ENCODE results near the gene CPLANE2. TPM values are rescaled to one million over a fixed set of nuclear protein-coding genes. Genes with fewer than 3 reads are reported as not detected.
A peak's percentile ranks its signal among the peaks of the same experiment; 100 is the strongest.

CPLANE2 gene
- total and polyA plus RNA-seq, 3 experiments from 2014 or later: 2.6 to 5.6 (median 5.2) TPM

DNA sequence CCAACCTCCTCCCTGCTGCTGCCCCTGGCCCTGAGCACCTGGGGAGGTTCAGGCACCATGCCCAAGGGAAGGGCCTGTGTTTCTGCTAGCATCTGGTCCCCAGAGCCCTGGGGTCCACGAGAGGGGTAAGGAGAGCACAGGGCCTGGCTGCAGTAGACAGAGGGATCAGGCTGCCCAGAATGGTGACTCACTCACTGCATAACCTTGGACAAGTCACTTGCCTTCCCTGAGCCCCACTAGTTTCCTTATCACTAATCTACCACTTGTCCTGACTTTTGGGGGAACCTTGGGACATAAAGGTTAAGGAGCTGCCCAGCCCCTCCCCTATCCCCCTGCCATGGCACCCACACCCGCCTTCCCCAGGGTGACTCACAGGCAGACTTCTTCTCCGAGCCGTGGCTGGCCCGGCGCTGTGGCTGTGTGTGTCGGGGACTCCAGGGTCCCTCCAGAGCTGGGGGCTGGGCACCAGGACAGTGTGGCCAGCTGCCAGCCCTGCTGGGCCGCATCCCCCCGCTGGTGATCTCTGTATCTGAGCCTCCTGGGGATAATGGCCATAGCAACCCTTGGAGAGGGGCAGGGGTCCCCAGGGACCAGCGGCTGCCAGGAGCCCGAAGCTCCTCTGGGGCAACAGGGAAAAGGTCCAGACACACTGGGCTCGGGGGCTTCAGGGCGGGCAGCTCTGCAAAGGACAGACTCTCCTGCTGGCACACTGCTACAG is 28.6 kb downstream of the CPLANE2 start:
- Mint-ChIP-seq H3K27me3 (peaks cover 0 to 2% of the 10 kb centered on the region in 2 donors), H3K36me3 (peaks cover 0 to 7% (median 6%) of the 10 kb centered on the region in 3 donors), H3K4me3 (peak overlapping the region in 3 of 7 donors; percentile 29 to 49 (median 39)), H3K9me3 (no peaks in the 10 kb centered on the region), H3K4me1 (peaks cover 8 to 16% (median 11%) of the 10 kb centered on the region in 3 donors), H3K27ac (peak overlapping the region in 2 of 8 donors; percentile 17 to 25)
- POLR2A ChIA-PET: interaction anchor here (0.6 to 2.7 kb wide), 3 partner anchors 8 to 56 kb away, joined by 3 to 26 read pairs (median 5); no protein-coding TSS in a partner anchor
- CTCF ChIA-PET: no interaction called here
- Histone ChIP-seq H3K4me1 (ENCODE audit: insufficient read depth, low read length) (peaks cover 16% of the 10 kb centered on the region), H3K27me3 (ENCODE audit: insufficient read depth, low read length, poor library complexity, severe bottlenecking) (no peaks in the 10 kb centered on the region), H3K36me3 (ENCODE audit: insufficient read depth, low read length) (peaks cover 4% of the 10 kb centered on the region), H3K9me3 (ENCODE audit: low read length) (no peaks in the 10 kb centered on the region), H3K27ac (ENCODE audit: low read depth, low read length) (peak overlapping the region; percentile 85), H3K4me3 (ENCODE audit: low read length) (no peak overlapping the region)
- DNase-seq: no peak

DNA sequence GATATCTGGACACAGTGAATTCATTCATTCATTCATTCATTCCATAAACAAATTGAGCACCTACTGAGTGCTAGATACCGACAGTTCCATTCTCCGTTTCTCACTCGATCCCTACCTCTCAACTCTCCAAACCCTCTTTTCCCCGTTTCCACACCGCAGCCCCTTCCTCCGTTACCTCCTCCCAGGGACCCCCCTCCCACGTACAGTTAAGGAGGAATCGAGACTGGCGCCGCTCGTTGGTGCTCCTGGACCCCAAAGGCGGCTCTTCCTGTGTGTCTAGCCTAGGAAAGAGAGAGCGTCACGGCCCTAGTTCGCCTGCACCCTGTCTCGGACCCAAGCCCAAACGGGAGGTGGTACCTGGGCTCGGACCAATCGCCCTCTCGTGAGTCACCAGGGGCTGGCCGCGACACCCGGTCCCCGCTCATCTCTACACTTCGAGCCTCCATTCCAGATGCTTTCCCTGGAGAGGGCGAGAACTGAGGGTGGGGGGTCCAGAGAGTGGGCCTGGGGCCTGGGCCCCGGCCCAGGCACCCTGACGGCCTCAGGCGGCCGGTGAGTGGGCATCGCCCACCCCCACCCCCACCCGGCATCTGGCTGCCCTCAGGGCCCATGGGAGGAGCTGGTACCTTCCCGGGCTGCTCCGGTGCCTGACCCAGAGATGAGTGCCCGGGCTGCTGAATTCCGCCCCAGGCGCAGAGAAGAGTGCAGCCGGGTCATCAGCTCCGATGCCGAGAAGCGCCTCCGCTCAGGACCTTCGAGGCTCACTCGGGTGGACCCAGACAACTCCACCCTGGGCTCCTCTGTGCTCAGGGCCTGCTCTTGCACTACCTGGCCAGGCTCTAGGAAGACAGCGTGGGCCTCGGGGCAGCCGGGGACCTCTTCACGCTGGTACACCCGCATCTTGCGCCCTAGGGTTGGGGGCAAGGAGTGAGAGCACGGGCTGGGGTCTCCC is 29.4 kb downstream of the CPLANE2 start:
- Mint-ChIP-seq H3K9me3 (no peaks in the 10 kb centered on the region), H3K4me3 (peak overlapping the region; percentile 89 to 96 (median 93)), H3K4me1 (peaks cover 15 to 17% (median 16%) of the 10 kb centered on the region in 3 donors), H3K27ac (peak overlapping the region; percentile 76 to 99 (median 94)), H3K36me3 (peaks cover 0 to 15% (median 12%) of the 10 kb centered on the region in 3 donors), H3K27me3 (peaks cover 0 to 2% of the 10 kb centered on the region in 2 donors)
- Histone ChIP-seq H3K4me3 (ENCODE audit: low read length) (peak overlapping the region; percentile 77), H3K4me1 (ENCODE audit: insufficient read depth, low read length) (peaks cover 16% of the 10 kb centered on the region), H3K36me3 (ENCODE audit: insufficient read depth, low read length) (peaks cover 4% of the 10 kb centered on the region), H3K9me3 (ENCODE audit: low read length) (no peaks in the 10 kb centered on the region), H3K27me3 (ENCODE audit: insufficient read depth, low read length, poor library complexity, severe bottlenecking) (no peaks in the 10 kb centered on the region), H3K27ac (ENCODE audit: low read depth, low read length) (peak overlapping the region; percentile 85)
- no peak for DNase-seq
- ChIA-PET POLR2A (interaction anchor here (0.6 to 2.7 kb wide), 3 partner anchors 9 to 84 kb away, joined by 3 to 26 read pairs (median 5); no protein-coding TSS in a partner anchor), CTCF (interaction anchor here (1.3 kb wide), 1 partner anchor 9 kb away, joined by 7 read pairs; no protein-coding TSS in a partner anchor)

DNA sequence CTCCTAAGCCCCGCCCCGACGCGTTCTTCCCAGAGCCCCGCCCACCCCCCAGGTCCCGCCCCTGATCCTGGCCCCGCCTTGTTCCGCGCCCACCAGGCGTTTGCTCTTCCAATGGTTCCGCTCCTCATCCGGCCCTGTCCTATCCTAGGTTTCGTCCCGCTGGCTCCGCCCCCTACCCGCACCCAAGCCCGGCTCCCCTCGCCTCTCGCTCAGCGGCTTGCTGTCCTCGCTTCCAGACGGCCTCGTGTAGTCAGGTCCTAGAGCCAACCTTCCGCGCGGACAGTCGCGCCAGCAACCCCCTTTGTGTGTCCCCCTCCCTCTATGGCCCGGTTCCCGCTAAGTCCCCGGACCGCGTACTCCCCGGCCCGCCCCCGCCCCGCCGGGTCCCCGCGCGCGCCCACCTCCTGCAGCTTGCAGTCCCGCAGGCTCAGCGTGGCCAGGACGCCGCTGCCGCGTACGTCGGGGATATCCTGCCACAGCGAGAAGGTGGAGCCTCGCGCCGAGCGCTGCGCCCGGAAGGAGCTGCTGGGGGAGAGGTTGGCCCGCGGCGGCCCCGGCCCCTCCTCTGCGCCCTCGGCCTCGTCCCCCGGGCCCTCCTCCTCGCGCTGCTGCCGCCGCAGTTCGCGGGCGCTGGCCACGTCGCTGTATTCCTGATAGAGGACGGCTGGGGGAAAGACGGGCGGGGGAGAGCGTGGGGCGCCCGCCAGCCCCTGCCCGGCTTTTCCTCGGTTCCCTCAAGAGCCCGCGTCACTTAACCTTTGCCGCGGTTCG is 30.3 kb downstream of the CPLANE2 start:
- H3K27ac ChIP-seq (ENCODE audit: low read depth, low read length): peak overlapping the region; percentile 85
- peaks cover 16% of the 10 kb centered on the region for H3K4me1 ChIP-seq (ENCODE audit: insufficient read depth, low read length)
- peak overlapping the region; percentile 77 for H3K4me3 ChIP-seq (ENCODE audit: low read length)
- H3K36me3 ChIP-seq (ENCODE audit: insufficient read depth, low read length): peaks cover 4% of the 10 kb centered on the region
- H3K27me3 Mint-ChIP-seq: peaks cover 0 to 2% of the 10 kb centered on the region in 2 donors
- ChIA-PET POLR2A (interaction anchor here (0.6 to 2.7 kb wide), 3 partner anchors 10 to 373 kb away, joined by 3 to 26 read pairs (median 3); no protein-coding TSS in a partner anchor), CTCF (interaction anchor here (1.3 to 3.0 kb wide), 2 partner anchors 10 to 128 kb away, joined by 7 to 15 read pairs; no protein-coding TSS in a partner anchor)
- DNase-seq: peak; percentile 89 to 95 (median 93)
- H3K36me3 Mint-ChIP-seq: peaks cover 0 to 15% (median 12%) of the 10 kb centered on the region in 3 donors
- H3K9me3 Mint-ChIP-seq: no peaks in the 10 kb centered on the region
- peaks cover 15 to 17% (median 16%) of the 10 kb centered on the region in 3 donors for H3K4me1 Mint-ChIP-seq
- H3K27ac Mint-ChIP-seq: peak overlapping the region; percentile 93 to 99 (median 96)
- H3K4me3 Mint-ChIP-seq: peak overlapping the region; percentile 89 to 96 (median 93)
- H3K27me3 ChIP-seq (ENCODE audit: insufficient read depth, low read length, poor library complexity, severe bottlenecking): no peaks in the 10 kb centered on the region
- no peaks in the 10 kb centered on the region for H3K9me3 ChIP-seq (ENCODE audit: low read length)

DNA sequence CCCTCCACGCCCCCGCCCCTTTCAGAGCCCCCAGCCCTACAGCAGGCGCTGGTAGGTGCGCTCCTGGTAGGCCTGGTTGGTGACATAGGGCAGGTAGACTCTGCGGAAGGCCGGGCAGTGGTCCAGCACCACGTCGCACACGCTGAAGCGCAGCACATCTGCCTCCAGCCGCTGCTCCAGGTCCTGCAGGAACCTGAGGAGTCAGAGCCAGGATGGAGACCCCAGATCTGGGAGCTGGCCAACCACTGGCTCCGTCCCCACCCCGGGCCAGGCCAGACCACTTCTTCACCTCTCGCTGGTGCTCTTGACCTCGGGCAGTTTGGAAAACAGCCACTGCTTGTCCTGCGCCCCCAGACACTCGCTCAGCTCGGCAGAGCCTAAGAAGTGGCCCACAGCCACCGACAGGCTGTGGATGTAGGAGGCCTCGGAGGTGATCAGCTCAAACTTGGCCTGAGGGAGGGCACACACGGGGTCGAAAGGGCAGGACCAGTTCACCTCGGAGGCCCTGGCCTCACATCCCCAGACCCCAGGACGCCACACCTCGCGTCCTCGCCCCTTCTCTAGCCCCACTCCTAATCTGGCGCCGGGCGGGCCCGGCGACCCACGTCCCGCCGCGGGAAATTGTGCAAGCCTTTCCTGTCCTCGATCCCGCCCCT is 31.0 kb downstream of the CPLANE2 start:
- no peaks in the 10 kb centered on the region for H3K9me3 Mint-ChIP-seq
- no peaks in the 10 kb centered on the region for H3K27me3 ChIP-seq (ENCODE audit: insufficient read depth, low read length, poor library complexity, severe bottlenecking)
- peaks cover 15 to 17% (median 16%) of the 10 kb centered on the region in 3 donors for H3K4me1 Mint-ChIP-seq
- CTCF ChIA-PET: interaction anchor here (1.0 to 3.0 kb wide), 3 partner anchors 11 to 133 kb away, joined by 3 to 15 read pairs (median 7); partner anchors contain the start of gene FAM131C
- peaks cover 0 to 2% of the 10 kb centered on the region in 2 donors for H3K27me3 Mint-ChIP-seq
- peak overlapping the region; percentile 89 to 96 (median 93) for H3K4me3 Mint-ChIP-seq
- peaks cover 0 to 22% (median 12%) of the 10 kb centered on the region in 3 donors for H3K36me3 Mint-ChIP-seq
- peak in 1 of 5 donors; percentile 53 for DNase-seq
- no peaks in the 10 kb centered on the region for H3K9me3 ChIP-seq (ENCODE audit: low read length)
- H3K4me3 ChIP-seq (ENCODE audit: low read length): peak overlapping the region; percentile 73
- H3K36me3 ChIP-seq (ENCODE audit: insufficient read depth, low read length): peaks cover 4% of the 10 kb centered on the region
- H3K4me1 ChIP-seq (ENCODE audit: insufficient read depth, low read length): peaks cover 16% of the 10 kb centered on the region
- POLR2A ChIA-PET: interaction anchor here (0.5 to 2.7 kb wide), 3 partner anchors 11 to 372 kb away, joined by 3 to 26 read pairs (median 5); no protein-coding TSS in a partner anchor
- peak overlapping the region; percentile 93 to 99 (median 96) for H3K27ac Mint-ChIP-seq
- H3K27ac ChIP-seq (ENCODE audit: low read depth, low read length): peak overlapping the region; percentile 84

DNA sequence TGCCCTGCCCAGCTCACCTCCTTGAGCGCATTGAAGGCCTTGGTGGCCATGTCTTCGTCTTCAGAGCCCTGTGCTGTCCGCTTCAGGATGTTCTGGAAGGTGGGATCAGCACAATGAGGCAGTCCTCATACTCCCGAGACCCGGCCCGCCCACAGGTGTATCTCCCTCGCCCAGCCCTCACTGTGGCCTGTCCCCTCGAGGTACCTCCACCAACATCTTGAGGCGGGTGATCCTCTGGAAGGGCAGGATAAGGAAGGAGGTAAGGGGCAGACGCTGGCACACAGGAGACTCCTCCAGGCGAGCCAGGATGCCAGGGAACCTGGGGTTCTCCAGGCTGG is 31.7 kb downstream of the CPLANE2 start:
- Mint-ChIP-seq H3K4me3 (peak overlapping the region in 2 of 7 donors; percentile 19 to 69), H3K27me3 (no peaks in the 10 kb centered on the region), H3K4me1 (peaks cover 15 to 17% (median 16%) of the 10 kb centered on the region in 3 donors), H3K9me3 (no peaks in the 10 kb centered on the region), H3K36me3 (peaks cover 0 to 23% (median 12%) of the 10 kb centered on the region in 3 donors), H3K27ac (peak overlapping the region in 3 of 8 donors; percentile 27 to 51 (median 37))
- Histone ChIP-seq H3K27ac (ENCODE audit: low read depth, low read length) (peak overlapping the region; percentile 84), H3K36me3 (ENCODE audit: insufficient read depth, low read length) (peaks cover 4% of the 10 kb centered on the region), H3K4me3 (ENCODE audit: low read length) (no peak overlapping the region), H3K27me3 (ENCODE audit: insufficient read depth, low read length, poor library complexity, severe bottlenecking) (no peaks in the 10 kb centered on the region), H3K4me1 (ENCODE audit: insufficient read depth, low read length) (peaks cover 16% of the 10 kb centered on the region), H3K9me3 (ENCODE audit: low read length) (no peaks in the 10 kb centered on the region)
- ChIA-PET CTCF (interaction anchor here (1.0 to 3.1 kb wide), 5 partner anchors 17 to 132 kb away, joined by 3 to 15 read pairs (median 4); partner anchors contain the start of gene FAM131C), POLR2A (interaction anchor here (0.5 kb wide), 1 partner anchor 369 kb away, joined by 5 read pairs; no protein-coding TSS in a partner anchor)
- no peak for DNase-seq

DNA sequence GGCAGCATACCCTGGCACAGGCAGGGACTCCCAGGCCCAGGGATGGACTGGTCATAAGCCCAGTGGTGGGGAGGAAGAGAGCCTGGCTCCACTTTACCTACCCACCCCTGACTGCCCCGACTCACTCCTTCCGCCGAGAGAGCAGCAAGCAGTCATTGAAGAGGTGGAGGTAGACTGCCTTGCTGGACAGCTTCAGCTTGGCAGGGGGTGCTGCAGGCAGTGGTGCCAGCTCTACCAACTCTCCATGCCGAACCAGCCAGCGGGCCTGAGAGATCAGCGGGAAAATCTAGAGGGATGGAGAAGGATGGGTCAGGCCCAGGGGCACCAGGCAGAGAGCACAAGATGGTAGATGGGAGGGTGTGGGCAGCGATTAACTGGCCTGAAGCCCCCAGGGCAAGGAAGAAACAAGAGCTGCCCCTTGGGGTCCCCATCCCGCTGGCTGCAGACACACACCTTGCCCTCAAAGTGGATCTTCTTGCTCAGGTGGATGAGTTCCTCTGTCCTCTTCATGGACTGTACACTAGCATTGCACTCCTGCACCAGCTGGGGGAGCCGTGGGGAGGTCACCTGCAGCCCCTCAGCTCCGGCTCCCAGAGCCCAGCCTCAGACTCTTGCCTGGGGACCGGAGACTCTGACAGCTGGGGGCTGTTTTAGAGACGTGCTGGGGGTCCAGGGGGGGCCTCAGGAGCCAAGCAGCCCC is 32.2 kb downstream of the CPLANE2 start:
- Histone ChIP-seq H3K9me3 (ENCODE audit: low read length) (no peaks in the 10 kb centered on the region), H3K27me3 (ENCODE audit: insufficient read depth, low read length, poor library complexity, severe bottlenecking) (no peaks in the 10 kb centered on the region), H3K4me1 (ENCODE audit: insufficient read depth, low read length) (peaks cover 16% of the 10 kb centered on the region), H3K36me3 (ENCODE audit: insufficient read depth, low read length) (peaks cover 4% of the 10 kb centered on the region), H3K4me3 (ENCODE audit: low read length) (no peak overlapping the region), H3K27ac (ENCODE audit: low read depth, low read length) (peak overlapping the region; percentile 84)
- ChIA-PET POLR2A (no interaction called here), CTCF (interaction anchor here (0.9 to 3.1 kb wide), 6 partner anchors 16 to 132 kb away, joined by 3 to 15 read pairs (median 4); partner anchors contain the start of gene FAM131C)
- Mint-ChIP-seq H3K36me3 (peaks cover 0 to 24% (median 12%) of the 10 kb centered on the region in 3 donors), H3K4me1 (peaks cover 15 to 17% (median 16%) of the 10 kb centered on the region in 3 donors), H3K4me3 (peak overlapping the region in 3 of 7 donors; percentile 41 to 69 (median 60)), H3K27me3 (no peaks in the 10 kb centered on the region), H3K9me3 (no peaks in the 10 kb centered on the region), H3K27ac (peak overlapping the region in 5 of 8 donors; percentile 15 to 70 (median 37))
- DNase-seq: peak in 2 of 5 donors; percentile 43 to 60

Data from CD8-positive, alpha-beta memory T cell (primary cell).